ENCODE data around the gene HLA-DRB1.
"Not testable (repeated sequence)": the region's sequence is repeated elsewhere in the genome, so short reads cannot be mapped to it uniquely, and the experiment has no call there.

Gene HLA-DRB1

GRCh38 chr6:32589596-32590449 is at the start of gene HLA-DRB1:
Gene HLA-DRB1, minus strand, starts transcription at chr6:32589848. Its CDS starts 106 bp downstream, at chr6:32589742.
- DNase-seq (ENCODE audit: low read depth in 2 of 2) = no peak

- no peak for DNase-seq (ENCODE audit: low read depth in 2 of 2)
These were observed 49.0 kb upstream of the HLA-DRB1 start for GRCh38 chr6:32638532-32639219.

GRCh38 chr6:32637883-32638282 is 48.2 kb upstream of the HLA-DRB1 start:
- DNase-seq (ENCODE audit: low read depth in 2 of 2) = no peak

- no peak for DNase-seq (ENCODE audit: low read depth in 2 of 2)
These were observed 47.7 kb upstream of the HLA-DRB1 start, which contains the start of gene HLA-DQA1 for GRCh38 chr6:32637219-32637880. Gene HLA-DQA1, plus strand, starts transcription at chr6:32637406. Its CDS starts 53 bp downstream, at chr6:32637459.

- DNase-seq (ENCODE audit: low read depth in 2 of 2) = no peak
These were observed 46.0 kb upstream of the HLA-DRB1 start for GRCh38 chr6:32635526-32636123.

- not testable (repeated sequence) for DNase-seq (ENCODE audit: low read depth in 2 of 2)
These were observed 40.1 kb upstream of the HLA-DRB1 start for GRCh38 chr6:32629793-32630192.

GRCh38 chr6:32627831-32628230 is 38.2 kb upstream of the HLA-DRB1 start:
- no peak for DNase-seq (ENCODE audit: low read depth in 2 of 2)

- DNase-seq (ENCODE audit: low read depth in 2 of 2) = no peak
These were observed 37.6 kb upstream of the HLA-DRB1 start for GRCh38 chr6:32627249-32627648.

- DNase-seq (ENCODE audit: low read depth in 2 of 2) = no peak
These were observed 35.5 kb upstream of the HLA-DRB1 start for GRCh38 chr6:32625137-32625536.

GRCh38 chr6:32624565-32624964 is 34.9 kb upstream of the HLA-DRB1 start:
- DNase-seq (ENCODE audit: low read depth in 2 of 2) = no peak

GRCh38 chr6:32623693-32624092 is 34.0 kb upstream of the HLA-DRB1 start:
- DNase-seq (ENCODE audit: low read depth in 2 of 2) = no peak

GRCh38 chr6:32622545-32623401 is 33.1 kb upstream of the HLA-DRB1 start:
- peak; percentile 5 to 22 for DNase-seq (ENCODE audit: low read depth in 2 of 2)

GRCh38 chr6:32621372-32621771 is 31.7 kb upstream of the HLA-DRB1 start:
- DNase-seq (ENCODE audit: low read depth in 2 of 2) = no peak

GRCh38 chr6:32617751-32618150 is 28.1 kb upstream of the HLA-DRB1 start:
- DNase-seq (ENCODE audit: low read depth in 2 of 2) = no peak

- no peak for DNase-seq (ENCODE audit: low read depth in 2 of 2)
These were observed 26.4 kb upstream of the HLA-DRB1 start for GRCh38 chr6:32615885-32616532.

GRCh38 chr6:32614366-32615081 is 24.9 kb upstream of the HLA-DRB1 start:
- no peak for DNase-seq (ENCODE audit: low read depth in 2 of 2)

GRCh38 chr6:32613475-32613874 is 23.8 kb upstream of the HLA-DRB1 start:
- no peak for DNase-seq (ENCODE audit: low read depth in 2 of 2)

GRCh38 chr6:32610682-32611296 is 21.1 kb upstream of the HLA-DRB1 start:
- no peak for DNase-seq (ENCODE audit: low read depth in 2 of 2)

All from stimulated activated CD4-positive, alpha-beta T cell treated with anti-CD3 and anti-CD28 coated beads, Interleukin-12 subunit alpha, Interleukin-12 subunit beta, amount 100 ng/mL, for 24 hours (primary cell).